ENCODE results near the gene SH3PXD2A. TPM values are rescaled to one million over a fixed set of nuclear protein-coding genes. Genes with fewer than 3 reads are reported as not detected.
"Not testable (repeated sequence)": the region's sequence is repeated elsewhere in the genome, so short reads cannot be mapped to it uniquely, and the experiment has no call there.

The SH3PXD2A gene
- total RNA-seq, 1 donor: 3.1 TPM

DNA sequence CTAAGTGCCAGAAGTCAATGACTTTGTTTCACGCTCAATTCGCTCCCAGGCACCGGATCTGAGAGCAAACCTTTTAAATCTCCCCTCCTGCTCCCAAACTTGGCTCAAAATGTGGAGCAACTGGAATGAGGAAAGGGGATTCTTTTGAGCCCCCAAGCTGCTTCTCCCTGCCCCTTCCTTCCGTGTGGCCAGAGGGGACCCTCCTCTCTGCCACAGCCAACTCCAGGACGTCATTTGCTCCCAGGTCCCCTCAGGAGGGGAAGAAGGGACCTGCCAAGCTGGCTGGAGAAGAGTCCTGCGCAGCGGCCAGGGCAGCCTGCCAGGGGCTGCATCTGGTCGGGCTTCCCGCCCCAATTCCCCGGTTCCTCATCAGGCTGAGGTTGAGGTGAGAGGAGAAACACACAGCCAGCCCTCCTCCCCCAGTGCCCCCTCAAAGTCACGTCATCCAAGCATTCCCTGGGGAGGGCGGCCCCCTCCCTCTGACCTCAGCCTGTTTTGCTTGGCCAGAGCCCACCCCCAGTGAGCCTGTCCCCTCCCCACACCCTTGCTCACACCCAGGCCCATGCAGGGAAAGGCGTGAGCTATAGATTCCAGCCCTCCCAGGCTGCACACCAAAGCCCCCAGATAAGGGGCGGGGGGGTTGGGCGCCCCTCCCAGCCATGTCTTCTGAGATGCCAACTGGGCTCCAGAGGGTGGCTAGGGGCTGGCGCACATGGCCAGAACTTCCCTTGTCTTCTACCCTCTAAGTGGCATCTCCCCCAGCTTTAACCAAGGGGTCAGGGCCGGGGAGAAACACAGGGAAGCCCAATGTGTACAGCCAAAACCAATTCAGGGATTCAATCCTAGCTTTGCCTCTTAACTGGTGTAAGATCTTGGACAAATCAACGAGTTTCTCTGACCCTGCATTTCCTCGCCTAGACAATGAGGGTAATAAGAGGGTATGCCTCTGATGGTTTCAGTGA, 35.0 kb downstream of the SH3PXD2A start:
- Histone ChIP-seq H3K4me1 (ENCODE audit: insufficient read depth, low read length) (no peaks in the 10 kb centered on the region), H3K9me3 (ENCODE audit: low read depth, low read length) (no peaks in the 10 kb centered on the region), H3K4me3 (ENCODE audit: low read length) (no peak overlapping the region), H3K27me3 (ENCODE audit: insufficient read depth, low read length) (no peaks in the 10 kb centered on the region)

DNA sequence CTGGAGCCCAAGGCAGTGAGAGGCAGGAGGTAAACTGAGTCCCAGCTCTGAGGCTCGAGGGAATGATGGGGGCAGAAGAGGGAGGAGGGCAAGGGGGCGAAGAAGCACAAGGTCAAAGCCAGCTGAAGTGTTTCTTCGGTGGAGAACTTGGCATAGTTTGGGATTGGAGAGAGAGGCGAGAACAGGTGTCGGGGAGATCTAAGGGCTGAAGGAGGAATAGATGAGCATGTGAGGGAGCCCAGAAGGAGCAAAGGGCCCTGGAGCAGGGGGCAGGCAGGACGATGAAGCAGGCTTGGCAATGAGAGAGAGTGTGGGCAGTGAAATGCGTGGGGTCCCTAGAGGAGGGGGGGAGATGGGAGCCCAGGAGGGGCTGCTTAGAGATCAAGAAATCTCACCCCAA, 35.9 kb downstream of the SH3PXD2A start:
- no peaks in the 10 kb centered on the region for H3K27me3 ChIP-seq (ENCODE audit: insufficient read depth, low read length)
- no peaks in the 10 kb centered on the region for H3K9me3 ChIP-seq (ENCODE audit: low read depth, low read length)
- no peaks in the 10 kb centered on the region for H3K4me1 ChIP-seq (ENCODE audit: insufficient read depth, low read length)
- H3K4me3 ChIP-seq (ENCODE audit: low read length): no peak overlapping the region

DNA sequence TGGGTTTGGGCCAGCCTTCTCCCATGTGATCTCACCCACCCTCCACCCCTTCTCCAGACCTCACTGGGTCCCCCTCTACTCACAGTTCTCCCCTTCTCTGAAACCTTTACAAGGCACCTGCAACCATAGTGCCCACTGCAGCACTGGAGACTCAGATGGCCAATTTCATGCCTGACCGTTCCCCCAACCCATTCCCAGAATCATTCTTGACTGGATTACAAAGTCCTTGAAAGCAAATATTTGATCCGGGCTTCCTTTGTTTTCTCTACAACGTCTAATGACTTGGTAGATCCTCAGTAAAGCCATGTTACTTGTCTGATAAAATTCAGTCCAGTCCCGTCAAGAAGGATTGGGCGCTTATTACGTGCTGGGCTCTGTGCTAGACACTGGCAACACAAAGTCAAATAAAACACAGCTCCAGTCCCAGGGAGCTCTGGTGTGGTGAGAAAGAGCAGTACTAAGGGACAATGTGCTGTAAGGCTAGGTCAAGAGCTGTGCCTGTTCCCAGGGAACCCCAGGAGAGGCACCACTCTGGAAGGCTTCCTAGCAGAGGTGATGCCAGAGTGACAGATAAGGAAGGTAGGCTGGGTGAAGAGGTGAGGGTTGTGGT, 36.5 kb downstream of the SH3PXD2A start:
- H3K27me3 ChIP-seq (ENCODE audit: insufficient read depth, low read length): no peaks in the 10 kb centered on the region
- no peak overlapping the region for H3K4me3 ChIP-seq (ENCODE audit: low read length)
- H3K4me1 ChIP-seq (ENCODE audit: insufficient read depth, low read length): no peaks in the 10 kb centered on the region
- no peaks in the 10 kb centered on the region for H3K9me3 ChIP-seq (ENCODE audit: low read depth, low read length)

DNA sequence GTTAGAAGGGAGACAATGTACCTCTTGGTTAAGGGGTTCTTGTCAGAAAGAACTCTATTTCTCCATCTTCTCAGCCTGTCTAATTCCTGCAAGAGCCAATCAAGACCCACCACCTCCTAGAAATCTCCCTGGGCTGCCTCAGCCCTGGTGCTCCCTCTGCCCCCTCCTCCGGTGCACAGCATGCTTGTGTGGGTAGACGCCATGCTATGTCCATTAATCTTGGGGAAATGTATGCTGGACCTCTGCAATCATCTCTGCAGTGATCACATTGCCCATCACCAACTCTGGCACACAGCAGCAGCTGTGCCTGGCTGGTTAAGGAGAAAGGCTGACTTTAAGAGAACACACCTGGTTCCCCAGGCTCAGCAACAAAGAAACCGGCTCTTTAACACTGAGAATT, 37.3 kb downstream of the SH3PXD2A start:
- no peaks in the 10 kb centered on the region for H3K27me3 ChIP-seq (ENCODE audit: insufficient read depth, low read length)
- H3K4me3 ChIP-seq (ENCODE audit: low read length): no peak overlapping the region
- H3K4me1 ChIP-seq (ENCODE audit: insufficient read depth, low read length): no peaks in the 10 kb centered on the region
- no peaks in the 10 kb centered on the region for H3K9me3 ChIP-seq (ENCODE audit: low read depth, low read length)

DNA sequence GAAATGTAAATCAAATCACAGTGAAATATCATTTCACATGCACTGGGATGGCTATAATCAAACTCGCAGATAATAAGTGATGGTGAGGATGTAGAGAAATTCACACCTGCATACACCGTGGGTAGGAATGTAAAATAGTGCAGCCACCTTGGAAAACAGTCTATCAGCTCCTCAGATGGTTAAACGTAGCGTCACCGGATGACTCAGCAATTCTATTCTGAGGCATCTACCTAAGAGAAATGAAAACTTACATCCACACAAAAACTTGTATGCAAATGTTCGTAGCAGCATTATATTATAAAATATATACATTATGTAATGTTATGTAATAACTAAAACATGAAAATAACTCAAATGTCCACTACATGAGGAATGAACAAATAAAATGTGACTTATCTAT, 38.9 kb downstream of the SH3PXD2A start:
- H3K4me1 ChIP-seq (ENCODE audit: insufficient read depth, low read length): no peaks in the 10 kb centered on the region
- H3K9me3 ChIP-seq (ENCODE audit: low read depth, low read length): no peaks in the 10 kb centered on the region
- no peak overlapping the region for H3K4me3 ChIP-seq (ENCODE audit: low read length)
- no peaks in the 10 kb centered on the region for H3K27me3 ChIP-seq (ENCODE audit: insufficient read depth, low read length)

DNA sequence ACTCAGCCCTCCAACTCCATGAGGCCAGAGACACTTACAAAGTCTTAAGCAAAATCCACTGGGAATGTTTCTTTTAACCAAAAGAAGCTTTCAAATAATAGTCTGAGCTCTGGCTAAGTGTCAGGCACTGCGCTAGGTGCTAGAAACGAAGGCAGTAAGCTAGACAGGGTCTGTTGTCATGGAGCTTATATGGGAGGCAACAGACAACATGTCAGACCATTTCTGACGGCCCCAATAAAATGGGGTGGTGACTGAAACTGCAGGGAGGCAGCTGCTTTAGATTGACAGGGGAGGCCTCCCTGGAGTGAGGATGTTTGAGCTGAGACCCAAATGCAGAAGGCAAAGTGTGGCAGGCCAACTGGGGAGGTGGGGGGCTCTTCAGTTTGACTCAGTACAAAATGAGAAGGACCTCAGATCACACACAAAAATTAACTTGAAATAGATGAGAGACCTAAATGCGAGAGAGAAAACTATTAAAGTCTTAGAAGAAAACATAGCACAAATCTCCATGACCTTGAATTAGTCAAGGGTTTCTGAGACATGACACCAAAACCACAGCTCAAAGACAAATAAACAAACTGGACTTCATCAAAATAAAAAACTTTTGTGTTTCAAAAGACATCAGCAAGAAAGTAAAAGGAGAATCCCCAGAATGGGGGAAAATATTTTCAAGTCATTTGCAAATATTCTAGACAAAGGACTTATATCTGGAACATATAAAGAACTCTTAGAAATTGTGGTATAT, 40.6 kb downstream of the SH3PXD2A start:
- Histone ChIP-seq H3K9me3 (ENCODE audit: low read depth, low read length) (no peaks in the 10 kb centered on the region), H3K4me3 (ENCODE audit: low read length) (no peak overlapping the region), H3K4me1 (ENCODE audit: insufficient read depth, low read length) (no peaks in the 10 kb centered on the region), H3K27me3 (ENCODE audit: insufficient read depth, low read length) (no peaks in the 10 kb centered on the region)

DNA sequence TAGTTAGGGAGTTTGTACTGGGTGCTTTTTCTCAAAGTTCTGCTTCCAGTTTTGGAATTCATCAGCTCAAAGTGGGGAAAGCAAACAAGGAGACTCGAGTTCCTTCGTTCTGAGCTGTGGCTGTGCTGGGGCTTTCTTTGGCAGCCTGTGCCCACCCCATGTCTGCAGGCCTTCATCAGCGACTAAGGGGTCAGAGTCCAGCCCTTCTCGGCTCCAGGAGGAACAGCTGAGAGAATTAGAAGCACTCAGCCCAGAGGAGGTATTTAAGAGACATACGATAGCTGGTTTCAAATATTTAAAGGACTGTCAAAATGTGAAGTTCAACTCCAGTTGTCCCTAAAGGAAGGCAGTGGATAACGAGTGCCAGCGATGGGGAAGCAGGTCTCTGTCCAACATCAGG, 41.3 kb downstream of the SH3PXD2A start:
- H3K27me3 ChIP-seq (ENCODE audit: insufficient read depth, low read length): no peaks in the 10 kb centered on the region
- H3K4me3 ChIP-seq (ENCODE audit: low read length): no peak overlapping the region
- no peaks in the 10 kb centered on the region for H3K9me3 ChIP-seq (ENCODE audit: low read depth, low read length)
- H3K4me1 ChIP-seq (ENCODE audit: insufficient read depth, low read length): no peaks in the 10 kb centered on the region

DNA sequence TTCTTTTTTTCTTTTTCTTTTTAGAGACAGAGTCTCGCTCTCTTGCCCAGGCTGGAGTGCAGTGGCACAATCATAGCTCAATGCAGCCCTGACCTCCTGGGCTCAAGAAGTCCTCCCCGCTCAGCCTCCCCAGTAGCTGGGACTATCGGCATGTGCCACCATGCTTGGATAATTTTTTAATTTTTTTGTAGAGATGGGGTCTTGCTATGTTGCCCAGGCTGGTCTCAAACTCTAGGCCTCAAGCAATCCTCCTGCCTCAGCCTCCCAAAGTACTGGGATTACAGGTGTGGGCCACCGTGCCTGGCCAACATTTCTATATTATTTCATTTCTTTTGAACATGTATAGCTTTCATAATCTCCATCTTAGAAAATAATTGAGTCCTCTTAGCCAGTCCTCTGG, 42.1 kb downstream of the SH3PXD2A start:
- not testable (repeated sequence) for H3K4me1 ChIP-seq (ENCODE audit: insufficient read depth, low read length); H3K27me3 ChIP-seq (ENCODE audit: insufficient read depth, low read length); H3K9me3 ChIP-seq (ENCODE audit: low read depth, low read length); H3K4me3 ChIP-seq (ENCODE audit: low read length)

DNA sequence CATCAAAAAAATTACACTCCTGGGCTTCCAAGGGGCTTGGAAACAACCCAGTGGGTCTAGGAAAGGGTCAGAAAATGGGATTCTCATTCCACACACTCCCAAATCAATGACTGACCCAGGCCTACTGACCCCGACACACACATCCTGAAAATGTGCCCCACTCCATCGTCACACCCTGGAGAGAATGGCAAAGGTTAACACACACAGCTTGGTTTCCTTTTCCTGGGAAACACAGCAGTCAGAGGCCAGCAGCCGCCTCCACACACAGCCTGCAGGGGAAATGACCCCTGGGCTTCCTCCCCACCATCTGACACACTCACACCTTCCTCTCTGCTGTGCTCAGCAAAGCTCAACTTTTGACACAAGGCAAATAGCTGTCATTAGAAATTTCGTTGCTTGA, 42.9 kb downstream of the SH3PXD2A start:
- no peak overlapping the region for H3K4me3 ChIP-seq (ENCODE audit: low read length)

DNA sequence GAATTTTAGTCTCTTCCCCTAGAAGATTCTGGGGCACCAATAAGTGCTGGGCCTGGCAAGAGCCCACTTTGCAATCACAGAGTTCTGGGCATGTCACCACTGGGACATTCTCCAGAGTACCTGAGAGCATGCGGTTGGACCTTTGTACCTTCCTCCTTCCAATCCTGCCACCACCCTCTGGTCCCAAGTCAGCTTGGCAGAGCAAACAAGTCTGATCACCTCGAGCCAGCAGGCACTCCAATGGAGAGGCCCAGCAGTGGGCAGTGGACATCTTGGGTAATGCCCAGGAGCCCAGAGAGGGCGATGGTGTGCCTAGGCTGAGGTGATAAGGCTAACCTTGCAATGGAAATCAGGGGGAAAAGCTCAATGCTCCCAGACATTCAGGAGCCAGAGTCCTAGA, 43.4 kb downstream of the SH3PXD2A start:
- no peaks in the 10 kb centered on the region for H3K9me3 ChIP-seq (ENCODE audit: low read depth, low read length)
- no peaks in the 10 kb centered on the region for H3K27me3 ChIP-seq (ENCODE audit: insufficient read depth, low read length)
- H3K4me1 ChIP-seq (ENCODE audit: insufficient read depth, low read length): no peaks in the 10 kb centered on the region
- H3K4me3 ChIP-seq (ENCODE audit: low read length): no peak overlapping the region

More for the DNA sequence above, 42.9 kb downstream of the SH3PXD2A start:
- Histone ChIP-seq H3K9me3 (ENCODE audit: low read depth, low read length) (no peaks in the 10 kb centered on the region), H3K4me1 (ENCODE audit: insufficient read depth, low read length) (no peaks in the 10 kb centered on the region), H3K27me3 (ENCODE audit: insufficient read depth, low read length) (no peaks in the 10 kb centered on the region)

DNA sequence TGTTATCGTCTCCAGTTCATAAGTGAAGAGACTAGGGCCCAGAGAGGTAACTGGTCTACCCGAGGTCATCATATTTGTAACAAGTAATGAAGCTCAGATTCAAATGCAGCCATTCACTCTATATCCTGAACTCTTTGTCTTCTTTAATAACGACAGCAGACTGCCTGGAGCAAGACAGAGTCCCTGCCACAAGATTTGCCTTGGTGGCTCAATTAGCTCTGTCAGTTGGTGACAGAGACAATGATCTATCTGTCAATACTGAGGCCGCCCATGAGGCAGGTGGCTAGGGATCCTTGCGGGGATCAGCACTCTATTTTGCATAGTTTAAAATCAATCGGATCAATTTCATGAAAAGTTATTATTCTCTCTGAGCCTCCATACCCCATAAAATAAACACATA, 43.9 kb downstream of the SH3PXD2A start:
- Histone ChIP-seq H3K27me3 (ENCODE audit: insufficient read depth, low read length) (no peaks in the 10 kb centered on the region), H3K4me3 (ENCODE audit: low read length) (no peak overlapping the region), H3K9me3 (ENCODE audit: low read depth, low read length) (no peaks in the 10 kb centered on the region), H3K4me1 (ENCODE audit: insufficient read depth, low read length) (no peaks in the 10 kb centered on the region)

DNA sequence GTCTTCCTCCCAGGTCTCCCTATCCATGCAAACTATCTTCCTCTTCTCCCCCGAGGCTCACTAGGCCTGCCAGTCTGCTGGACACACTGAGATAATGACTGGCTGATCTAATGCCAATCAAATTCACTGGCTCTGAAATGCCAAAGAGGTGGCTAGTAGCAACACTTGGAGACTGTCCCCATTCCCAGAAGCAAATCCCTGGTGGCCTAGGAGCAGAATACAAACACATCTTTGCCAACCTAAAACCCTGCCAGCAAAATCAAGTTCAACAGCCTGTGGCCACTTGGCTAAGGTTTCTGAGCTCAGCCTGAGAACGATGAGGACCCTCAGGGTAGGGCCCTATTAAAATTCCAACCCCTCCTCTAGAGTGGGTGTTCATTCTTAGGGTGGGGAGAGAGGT, 46.6 kb downstream of the SH3PXD2A start:
- Histone ChIP-seq H3K4me1 (ENCODE audit: insufficient read depth, low read length) (no peaks in the 10 kb centered on the region), H3K27me3 (ENCODE audit: insufficient read depth, low read length) (no peaks in the 10 kb centered on the region), H3K4me3 (ENCODE audit: low read length) (no peak overlapping the region), H3K9me3 (ENCODE audit: low read depth, low read length) (no peaks in the 10 kb centered on the region)

DNA sequence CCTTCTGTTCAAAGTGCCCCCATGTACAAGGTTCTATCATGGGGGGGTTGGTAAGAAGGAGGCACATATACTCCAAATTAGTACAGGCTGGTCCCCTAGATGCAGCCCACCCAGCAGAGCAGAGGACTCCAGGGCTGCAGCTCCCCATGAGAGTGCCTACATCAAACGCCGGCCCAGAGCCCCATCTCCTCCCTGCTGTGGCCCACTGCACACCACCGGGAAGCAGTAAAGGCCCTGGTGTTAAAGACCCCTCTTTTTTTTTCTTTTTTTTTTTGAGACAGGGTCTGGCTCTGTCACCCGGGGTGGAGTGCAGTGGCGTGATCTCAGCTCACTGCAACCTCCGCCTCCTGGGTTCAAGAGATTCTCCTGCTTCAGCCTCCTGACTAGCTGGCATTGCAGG, 47.4 kb downstream of the SH3PXD2A start:
- no peaks in the 10 kb centered on the region for H3K4me1 ChIP-seq (ENCODE audit: insufficient read depth, low read length)
- H3K4me3 ChIP-seq (ENCODE audit: low read length): no peak overlapping the region
- H3K27me3 ChIP-seq (ENCODE audit: insufficient read depth, low read length): no peaks in the 10 kb centered on the region
- no peaks in the 10 kb centered on the region for H3K9me3 ChIP-seq (ENCODE audit: low read depth, low read length)

DNA sequence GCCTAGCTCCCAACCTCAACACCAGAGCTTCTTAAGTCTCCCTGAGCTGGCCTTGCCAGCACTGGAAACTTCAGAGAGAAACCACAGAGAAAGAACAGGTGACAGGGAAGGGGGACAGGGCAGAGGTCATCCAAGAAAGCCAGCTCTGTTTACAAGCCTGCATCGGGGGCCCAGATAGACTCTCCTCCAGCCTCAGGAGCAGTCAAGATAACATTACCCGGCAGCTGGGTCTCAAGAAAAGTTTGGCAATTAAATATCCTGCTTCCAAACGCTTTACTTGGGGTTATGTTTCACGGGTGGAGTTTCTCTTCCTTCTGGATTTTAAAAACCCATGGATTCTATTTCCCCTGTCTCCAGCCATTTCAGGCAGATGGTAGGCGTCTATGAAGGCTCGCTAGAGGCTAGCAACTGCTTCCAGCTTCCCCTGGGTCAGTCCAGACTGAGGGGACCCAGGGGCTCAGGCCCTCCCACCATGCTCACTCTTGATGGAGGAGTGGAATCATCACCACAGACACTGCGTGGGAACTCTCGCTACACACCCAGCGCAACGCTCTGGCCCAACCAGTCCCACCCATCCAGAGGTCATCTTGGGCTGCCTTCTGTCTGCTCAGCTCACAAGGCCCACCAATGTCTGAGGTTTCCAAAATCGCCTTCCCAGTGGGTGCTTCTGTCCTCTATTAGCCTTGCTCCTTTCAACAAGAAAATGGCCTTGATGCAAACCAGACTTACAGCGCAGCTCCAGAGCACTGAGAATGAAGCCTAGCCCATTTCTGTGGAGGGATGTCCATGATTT, 48.8 kb downstream of the SH3PXD2A start:
- Histone ChIP-seq H3K9me3 (ENCODE audit: low read depth, low read length) (no peaks in the 10 kb centered on the region), H3K4me1 (ENCODE audit: insufficient read depth, low read length) (no peaks in the 10 kb centered on the region), H3K27me3 (ENCODE audit: insufficient read depth, low read length) (no peaks in the 10 kb centered on the region), H3K4me3 (ENCODE audit: low read length) (no peak overlapping the region)

DNA sequence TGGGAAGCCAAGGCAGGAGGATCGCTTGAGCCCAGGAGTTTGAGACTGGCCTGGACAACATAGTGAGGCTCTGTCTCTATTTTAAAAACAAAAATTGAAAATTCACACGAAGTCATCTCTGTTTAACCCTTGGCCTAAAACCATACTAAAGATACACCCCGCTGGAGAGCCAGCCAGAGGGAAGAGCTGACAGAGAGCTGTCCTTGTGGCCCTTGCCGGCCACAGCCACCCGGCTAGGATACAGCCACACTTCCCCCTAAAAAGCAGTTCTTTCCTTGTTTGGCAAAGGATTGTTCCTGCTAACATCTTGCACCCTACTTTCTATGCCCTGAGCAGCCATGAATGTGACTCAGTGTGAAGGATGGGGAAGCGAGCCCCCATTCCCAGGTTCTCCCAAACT, 49.6 kb downstream of the SH3PXD2A start:
- H3K4me3 ChIP-seq (ENCODE audit: low read length): no peak overlapping the region
- no peaks in the 10 kb centered on the region for H3K27me3 ChIP-seq (ENCODE audit: insufficient read depth, low read length)
- H3K4me1 ChIP-seq (ENCODE audit: insufficient read depth, low read length): peaks cover 4% of the 10 kb centered on the region
- no peaks in the 10 kb centered on the region for H3K9me3 ChIP-seq (ENCODE audit: low read depth, low read length)

Data from mononuclear cell (primary cell).